NB4 (cell line): ENCODE results near the gene OR10H1.
"Not testable (repeated sequence)": the region's sequence is repeated elsewhere in the genome, so short reads cannot be mapped to it uniquely, and the experiment has no call there.

ENCODE experiments used
- DNase-seq: peaks from one replicate; pipeline ENCODE4 v3.0.0; 2010; ENCODE audit warnings: low read depth
- H3K4me3 ChIP-seq: one replicate; pipeline ENCODE4 v1.5.1; 2011; ENCODE audit warnings: mild to moderate bottlenecking, low read depth, low read length, moderate library complexity
- CTCF ChIP-seq: IDR thresholded peaks from one replicate; pipeline ENCODE4 v1.5.1; 2012; ENCODE audit warnings: low read depth, low read length
- MYC ChIP-seq: IDR thresholded peaks from 2 replicates; pipeline ENCODE4 v1.6.1; 2011; ENCODE audit warnings: low read depth, low read length
- POLR2A ChIP-seq: IDR thresholded peaks from 2 replicates; pipeline ENCODE4 v1.6.1; 2011; ENCODE audit warnings: mild to moderate bottlenecking; ENCODE audit not compliant: insufficient read length; ENCODE audit errors: extremely low read depth
- TF ChIP-seq, protein P1 (sequence below): IDR thresholded peaks from 2 replicates; pipeline ENCODE4 v1.6.1; 2011; ENCODE audit warnings: low read depth, low read length

Gene OR10H1

GRCh38 chr19:15829306-15829698, 13.8 kb upstream of the OR10H1 start:
- H3K4me3 ChIP-seq, result no peak overlapping the region
- TF ChIP-seq POLR2A, result no peak

DNA sequence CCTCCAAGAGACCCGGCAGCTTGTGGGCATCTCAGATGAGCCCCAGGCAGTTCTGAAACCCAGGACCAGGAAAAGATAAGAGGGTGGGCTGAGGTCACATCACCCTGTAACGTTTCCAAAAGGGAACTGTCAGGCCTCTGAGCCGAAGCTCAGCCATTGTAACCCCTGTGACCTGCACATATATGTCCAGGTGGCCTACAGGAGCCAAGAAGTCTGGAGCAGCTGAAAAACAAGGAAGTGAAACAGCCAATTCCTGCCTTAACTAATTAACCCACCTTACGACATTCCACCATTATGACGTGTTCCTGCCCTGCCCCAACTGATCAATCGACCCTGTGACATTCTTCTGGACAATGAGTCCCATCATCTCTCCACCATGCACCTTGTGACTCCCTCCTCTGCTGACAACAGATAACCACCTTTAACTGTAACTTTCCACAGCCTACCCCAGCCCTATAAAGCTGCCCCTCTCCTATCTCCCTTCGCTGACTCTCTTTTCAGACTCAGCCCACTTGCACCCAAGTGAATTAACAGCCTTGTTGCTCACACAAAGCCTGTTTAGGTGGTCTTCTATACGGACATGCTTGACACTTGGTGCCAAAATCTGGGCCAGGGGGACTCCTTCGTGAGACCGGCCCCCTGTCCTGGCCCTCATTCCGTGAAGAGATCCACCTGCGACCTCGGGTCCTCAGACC, 13.3 kb upstream of the OR10H1 start:
- not testable (repeated sequence) for DNase-seq, H3K4me3 ChIP-seq

More at GRCh38 chr19:15829306-15829698, 13.8 kb upstream of the OR10H1 start:
- DNase-seq, result no peak

DNA sequence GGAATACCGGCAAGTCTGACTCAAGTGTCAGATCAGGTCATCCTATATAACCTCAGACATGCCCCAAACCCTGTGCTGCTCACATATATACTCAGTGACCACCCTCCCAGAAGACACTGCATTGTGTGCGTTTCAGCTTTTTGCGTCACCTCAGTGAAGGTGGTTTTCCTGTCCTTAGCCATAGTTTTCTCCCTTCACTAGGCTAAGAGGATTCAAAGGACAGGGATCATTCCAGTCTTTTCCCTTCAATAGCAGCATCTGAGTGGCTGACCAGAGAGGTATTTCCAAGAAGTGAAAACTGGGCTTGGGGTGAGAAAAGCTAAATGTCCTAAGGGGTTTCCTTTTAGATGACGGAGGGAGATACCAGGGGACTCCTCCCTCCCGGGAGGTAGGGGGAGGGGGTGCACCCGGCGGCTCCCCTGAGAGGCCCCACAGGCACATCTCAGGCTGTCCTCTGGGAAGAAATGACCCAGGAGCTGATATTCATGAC, 12.7 kb upstream of the OR10H1 start:
- DNase-seq, result no peak
- H3K4me3 ChIP-seq, result no peak overlapping the region

GRCh38 chr19:15825753-15826152, 10.3 kb upstream of the OR10H1 start:
- no peak overlapping the region for H3K4me3 ChIP-seq
- DNase-seq, result no peak
- no peak for TF ChIP-seq CTCF
- TF ChIP-seq, protein P1, sequence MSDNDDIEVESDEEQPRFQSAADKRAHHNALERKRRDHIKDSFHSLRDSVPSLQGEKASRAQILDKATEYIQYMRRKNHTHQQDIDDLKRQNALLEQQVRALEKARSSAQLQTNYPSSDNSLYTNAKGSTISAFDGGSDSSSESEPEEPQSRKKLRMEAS, result no peak
- TF ChIP-seq MYC, result no peak
- no peak for TF ChIP-seq POLR2A

More for the DNA sequence above, 12.7 kb upstream of the OR10H1 start:
- no peak for TF ChIP-seq MYC
- TF ChIP-seq POLR2A, result no peak
- TF ChIP-seq CTCF, result no peak
- TF ChIP-seq, protein P1, result no peak

DNA sequence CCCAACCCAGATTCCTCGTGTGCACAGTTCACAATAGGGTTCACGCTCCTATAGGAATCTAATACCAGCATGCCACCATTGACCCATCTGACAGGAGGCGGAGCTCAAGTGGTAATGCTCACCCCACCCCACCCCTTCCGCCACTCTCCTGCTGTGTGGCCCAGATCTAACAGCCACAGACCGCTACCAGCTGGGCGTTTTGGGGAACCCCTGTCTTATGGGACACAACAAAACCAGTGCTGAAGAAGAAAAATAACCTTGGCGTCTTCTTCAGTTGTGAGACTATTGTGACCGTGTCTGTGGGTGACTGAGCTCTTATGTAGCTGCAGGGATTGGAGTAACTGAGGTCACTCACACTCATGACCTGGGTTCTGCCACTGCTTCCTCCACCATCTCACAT, 5.2 kb upstream of the OR10H1 start:
- TF ChIP-seq CTCF, result no peak
- no peak for TF ChIP-seq MYC
- TF ChIP-seq, protein P1, result no peak
- TF ChIP-seq POLR2A, result no peak
- no peak overlapping the region for H3K4me3 ChIP-seq

GRCh38 chr19:15813916-15814315, 1.5 kb downstream of the OR10H1 start:
- TF ChIP-seq CTCF (no peak), MYC (no peak), POLR2A (no peak)
- TF ChIP-seq, protein P1, result no peak
- DNase-seq, result peak; percentile 17
- H3K4me3 ChIP-seq, result no peak overlapping the region

More for the DNA sequence above, 5.2 kb upstream of the OR10H1 start:
- no peak for DNase-seq
